ENCODE results near the gene ZNF462.

GRCh38 chr9:106925392-106925791 is 62.4 kb downstream of the ZNF462 start:
- TF ChIP-seq POLR2A (IDR thresholded peaks at IDR 0.05; ENCODE audit: low read length) (no peak), GATA1 (IDR thresholded peaks at IDR 0.05; ENCODE audit: low read depth, low read length) (no peak)

Data from erythroblast (primary cell).